ENCODE data around the gene MRPL1. TPM values are rescaled to one million over a fixed set of nuclear protein-coding genes. Genes with fewer than 3 reads are reported as not detected.

Gene MRPL1
- total and polyA plus RNA-seq, 9 of the 15 experiments (the other 6 are each of a cell fraction or from before 2014, with no cell fraction given), result 38.4 to 75.7 (median 63.7) TPM

- TF ChIP-seq CHD7 (IDR thresholded peaks at IDR 0.05; ENCODE audit: low read depth, low read length) (no peak), NR0B1 (IDR thresholded peaks at IDR 0.05; ENCODE audit: partially characterized antibody) (no peak), ZNF740 (CRISPR knock-in tag; IDR thresholded peaks at IDR 0.05) (no peak), ZNF740 (tag; IDR thresholded peaks at IDR 0.05) (no peak), SMAD4 (CRISPR knock-in tag; conservative IDR thresholded peaks at IDR 0.05) (peak; percentile 43; the same call in 1 of the 2 replicates), MAX (CRISPR knock-in tag; IDR thresholded peaks at IDR 0.05) (peak; percentile 27; the same call in 1 of the 2 replicates), MNT (conservative IDR thresholded peaks at IDR 0.05) (0 out of 4 replicates have a peak, but pooled peaks have one; percentile 30 to 33), DNMT1 (IDR thresholded peaks at IDR 0.05) (no peak), POLR2A (conservative IDR thresholded peaks at IDR 0.05) (peak; percentile 56), MEIS2 (IDR thresholded peaks at IDR 0.05; ENCODE audit: partially characterized antibody) (no peak), CBX2 (IDR thresholded peaks at IDR 0.05; ENCODE audit: insufficient read depth, low read length, poor library complexity, severe bottlenecking) (no peak)
Observed at GRCh38 chr4:77818602-77819403, 43.8 kb upstream of the MRPL1 start, which contains the start of gene CNOT6L (continued).

Data from K562 (cell line).